Large intestine (tissue), 3 donors: Measurements from ENCODE around the gene SYT7. TPM values are rescaled to one million over a fixed set of nuclear protein-coding genes. Genes with fewer than 3 reads are reported as not detected.
"Not testable (repeated sequence)": the region's sequence is repeated elsewhere in the genome, so short reads cannot be mapped to it uniquely, and the experiment has no call there.

Source experiments
- DNase-seq, 2 donors: peaks; one replicate each; pipeline versions ENCODE4 v3.0.0 to v3.0.0-alpha.2; 2013
- H3K27ac ChIP-seq: one replicate; pipeline ENCODE4 v1.5.1; 2013; ENCODE audit warnings: low read length
- H3K27me3 ChIP-seq: 2 replicates; pipeline ENCODE4 v1.6.1; 2013; ENCODE audit warnings: low read length; ENCODE audit not compliant: control insufficient read depth, insufficient read depth
- H3K36me3 ChIP-seq: 2 replicates; pipeline ENCODE4 v1.6.1; 2013; ENCODE audit warnings: low read length; ENCODE audit not compliant: control insufficient read depth, insufficient read depth
- H3K4me1 ChIP-seq: one replicate; pipeline ENCODE4 v1.6.1; 2013; ENCODE audit warnings: low read length; ENCODE audit not compliant: control insufficient read depth, insufficient read depth
- H3K4me3 ChIP-seq: one replicate; pipeline ENCODE4 v1.5.1; 2013; ENCODE audit warnings: low read length
- H3K9me3 ChIP-seq: one replicate; pipeline ENCODE4 v1.6.1; 2013; ENCODE audit warnings: mild to moderate bottlenecking, low read depth, low read length, moderate library complexity; ENCODE audit not compliant: control insufficient read depth
- WGBS: methylation state at CpG from one replicate; pipeline ENCODE4 v1.1.5; 2013; ENCODE audit warnings: low lambda C conversion rate; ENCODE audit not compliant: insufficient coverage; 5-methylcytosine and 5-hydroxymethylcytosine counted together
- polyA plus RNA-seq: library from polyadenylated mRNA; unstranded; fragments of 120-200 nt; gene quantifications from one replicate; pipeline ENCODE4 v1.2.1, GENCODE V29; 2013

Gene SYT7
- polyA plus RNA-seq, 1 donor, result 12.1 TPM

DNA sequence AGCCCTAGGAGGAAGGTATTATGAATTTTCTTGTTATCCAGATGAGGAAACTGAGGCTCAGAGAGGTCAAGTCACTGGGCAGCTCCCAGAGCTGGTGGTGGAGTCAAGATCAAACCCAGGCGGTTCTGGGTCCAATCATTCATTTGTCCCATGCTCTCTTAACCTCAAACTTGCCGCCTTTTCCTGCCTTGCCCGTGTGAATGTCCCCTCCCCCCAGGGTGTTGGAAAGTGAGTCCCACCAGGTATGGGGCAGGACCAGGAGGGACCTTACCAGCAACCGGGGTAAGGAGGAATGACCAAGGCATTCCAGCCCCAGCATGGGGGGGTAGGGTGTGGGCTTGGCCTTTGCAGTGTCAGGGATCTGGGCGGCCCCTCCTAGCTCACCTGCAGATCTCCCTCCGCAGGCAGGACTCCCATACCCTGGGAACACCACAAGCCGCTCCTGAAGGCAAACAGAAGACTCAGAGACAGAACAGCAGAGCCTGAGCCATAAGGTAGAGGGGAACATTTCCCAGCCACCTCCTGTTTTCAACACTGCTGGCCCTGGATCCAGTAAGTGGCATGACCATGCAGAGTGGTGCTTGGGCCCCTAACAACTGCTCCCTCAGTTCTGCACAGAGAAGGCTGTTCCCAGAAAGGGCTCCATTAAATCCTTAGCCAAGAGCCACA lies 41.2 kb upstream of the SYT7 start:
- Histone ChIP-seq H3K36me3 (no peaks in the 10 kb centered on the region), H3K27ac (no peak overlapping the region), H3K4me1 (peaks cover 7% of the 10 kb centered on the region), H3K4me3 (no peak overlapping the region), H3K9me3 (no peaks in the 10 kb centered on the region), H3K27me3 (no peaks in the 10 kb centered on the region)
- no peak for DNase-seq
- no CpG with 5 or more reads among the region's 7 CpGs for whole genome bisulfite sequencing

DNA sequence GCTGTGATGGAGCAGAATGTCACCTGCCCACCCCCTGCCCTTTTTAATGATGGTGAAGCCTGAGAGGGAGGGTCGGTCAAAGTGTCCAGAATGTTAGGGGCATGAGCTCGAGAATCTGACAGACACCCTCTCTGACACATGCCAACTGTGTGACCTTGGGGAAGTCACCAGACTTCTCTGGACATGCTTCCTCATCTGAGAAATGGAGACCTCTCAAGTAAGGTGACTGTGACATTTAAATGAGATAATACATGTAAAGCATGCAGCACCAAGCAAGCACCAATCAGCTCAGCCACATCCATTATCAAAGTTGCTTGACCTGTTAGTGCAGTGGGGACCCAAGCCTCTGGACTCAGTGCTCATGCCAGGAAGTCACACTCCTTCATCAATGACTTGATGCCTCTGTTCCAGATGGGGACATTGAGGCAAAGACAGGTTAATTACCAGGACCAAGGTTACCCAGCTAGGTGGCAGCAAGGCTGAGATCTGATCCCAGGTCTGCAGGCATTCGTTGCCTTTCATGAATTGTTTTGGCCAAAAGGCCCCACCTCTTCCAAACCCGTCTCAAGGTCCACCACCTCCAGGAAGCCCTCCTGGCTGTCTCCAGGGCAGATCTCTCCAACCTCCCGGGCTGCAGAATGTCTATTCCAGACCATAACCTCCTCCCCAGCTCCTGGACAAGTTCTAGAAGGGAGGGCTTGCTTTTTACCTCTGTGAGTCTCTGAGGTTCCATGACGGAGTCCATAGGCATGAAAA lies 38.8 kb upstream of the SYT7 start:
- no peak overlapping the region for H3K4me3 ChIP-seq
- no peaks in the 10 kb centered on the region for H3K4me1 ChIP-seq
- H3K27ac ChIP-seq, result no peak overlapping the region
- no peaks in the 10 kb centered on the region for H3K36me3 ChIP-seq
- no peak for DNase-seq
- H3K27me3 ChIP-seq, result no peaks in the 10 kb centered on the region
- H3K9me3 ChIP-seq, result no peaks in the 10 kb centered on the region
- no CpG with 5 or more reads among the region's 6 CpGs for WGBS

DNA sequence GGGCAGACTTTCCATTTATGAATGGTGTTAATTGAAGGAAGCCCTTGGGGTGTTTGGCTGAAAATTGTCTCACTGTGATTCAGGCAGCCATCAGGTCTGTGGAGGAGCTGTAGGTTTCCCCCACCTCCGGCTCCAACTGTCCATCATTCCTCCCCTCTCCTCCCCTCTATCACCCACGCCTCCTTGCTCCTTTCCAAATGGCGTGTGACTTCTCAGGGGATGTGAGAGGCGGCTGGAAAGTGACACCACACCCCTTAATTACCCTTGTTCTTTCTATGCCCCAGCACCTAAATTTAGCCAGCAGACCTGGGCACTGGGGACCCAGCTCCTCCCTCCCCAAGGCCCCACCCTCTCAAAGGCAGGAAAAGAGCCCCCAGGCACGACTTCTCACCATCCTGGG lies 38.1 kb upstream of the SYT7 start:
- H3K27me3 ChIP-seq, result no peaks in the 10 kb centered on the region
- H3K9me3 ChIP-seq, result no peaks in the 10 kb centered on the region
- no peak overlapping the region for H3K4me3 ChIP-seq
- DNase-seq, result no peak
- no peak overlapping the region for H3K27ac ChIP-seq
- H3K36me3 ChIP-seq, result no peaks in the 10 kb centered on the region
- WGBS, result no CpG with 5 or more reads among the region's 5 CpGs
- no peaks in the 10 kb centered on the region for H3K4me1 ChIP-seq

DNA sequence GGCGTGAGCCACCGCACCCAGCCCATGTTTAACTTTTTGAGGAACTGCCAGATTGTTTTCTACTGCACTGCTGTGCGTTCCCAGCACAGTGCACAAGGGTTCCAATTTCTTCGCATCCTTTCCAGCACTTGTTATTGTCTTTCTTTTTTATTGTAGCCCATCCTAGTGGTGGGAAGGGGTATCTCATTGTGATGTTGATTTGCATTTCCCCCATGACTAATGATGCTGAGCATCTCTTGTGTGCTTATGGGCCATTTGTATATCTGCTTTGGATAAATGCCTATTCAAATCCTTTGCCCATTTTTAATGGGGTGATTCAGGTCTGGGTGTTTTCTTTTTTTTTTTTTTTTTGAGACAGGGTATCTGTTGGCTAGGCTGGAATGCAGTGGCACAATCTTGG lies 36.6 kb upstream of the SYT7 start:
- WGBS, result no CpG with 5 or more reads among the region's 4 CpGs
- H3K27ac ChIP-seq, result no peak overlapping the region
- H3K36me3 ChIP-seq, result no peaks in the 10 kb centered on the region
- H3K9me3 ChIP-seq, result no peaks in the 10 kb centered on the region
- DNase-seq, result no peak
- no peaks in the 10 kb centered on the region for H3K27me3 ChIP-seq
- no peaks in the 10 kb centered on the region for H3K4me1 ChIP-seq
- H3K4me3 ChIP-seq, result no peak overlapping the region

DNA sequence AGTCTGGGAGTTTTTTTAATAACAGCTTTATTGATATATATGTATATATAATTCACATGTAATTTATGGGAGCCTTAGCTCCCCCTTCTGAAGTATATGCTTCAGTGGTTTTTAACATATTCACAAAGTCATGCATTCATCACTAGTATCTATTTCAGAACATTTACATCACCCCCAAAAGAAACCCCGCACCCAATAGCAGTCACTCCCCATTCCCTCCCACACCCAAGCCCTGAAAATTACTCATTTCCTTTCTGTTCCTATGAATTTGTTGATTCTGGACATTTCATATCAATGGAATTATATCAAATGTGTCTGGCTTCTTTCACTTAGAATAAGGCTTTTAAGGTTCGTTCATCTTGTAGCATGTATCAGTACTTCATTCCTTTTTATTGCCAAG lies 35.6 kb upstream of the SYT7 start:
- H3K36me3 ChIP-seq, result no peaks in the 10 kb centered on the region
- no peak for DNase-seq
- no peaks in the 10 kb centered on the region for H3K9me3 ChIP-seq
- no peak overlapping the region for H3K27ac ChIP-seq
- H3K4me3 ChIP-seq, result no peak overlapping the region
- no peaks in the 10 kb centered on the region for H3K27me3 ChIP-seq
- no peaks in the 10 kb centered on the region for H3K4me1 ChIP-seq
- 100% methylated on average over 1 of the region's 2 CpGs for WGBS

DNA sequence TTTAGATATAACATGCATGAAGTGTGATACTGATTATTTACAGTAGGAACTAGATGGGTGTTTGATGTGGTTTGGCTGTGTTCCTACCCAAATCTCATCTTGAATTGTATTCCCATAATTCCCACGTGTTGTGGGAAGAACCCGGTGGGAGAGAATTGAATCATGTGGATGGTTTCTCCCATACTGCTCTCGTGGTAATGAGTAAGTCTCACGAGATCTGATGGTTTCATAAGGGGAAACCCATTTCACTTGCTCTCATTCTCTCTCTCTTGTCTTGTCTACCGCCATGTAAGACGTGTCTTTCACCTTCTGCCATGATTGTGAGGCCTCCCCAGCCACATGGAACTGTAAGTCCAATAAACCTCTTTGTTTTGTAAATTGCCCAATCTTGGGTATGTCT lies 33.9 kb upstream of the SYT7 start:
- H3K27me3 ChIP-seq, H3K4me3 ChIP-seq, H3K36me3 ChIP-seq, DNase-seq, H3K9me3 ChIP-seq, H3K4me1 ChIP-seq, H3K27ac ChIP-seq: not testable (repeated sequence)
- WGBS, result 71% methylated on average over 3 of the region's 6 CpGs

DNA sequence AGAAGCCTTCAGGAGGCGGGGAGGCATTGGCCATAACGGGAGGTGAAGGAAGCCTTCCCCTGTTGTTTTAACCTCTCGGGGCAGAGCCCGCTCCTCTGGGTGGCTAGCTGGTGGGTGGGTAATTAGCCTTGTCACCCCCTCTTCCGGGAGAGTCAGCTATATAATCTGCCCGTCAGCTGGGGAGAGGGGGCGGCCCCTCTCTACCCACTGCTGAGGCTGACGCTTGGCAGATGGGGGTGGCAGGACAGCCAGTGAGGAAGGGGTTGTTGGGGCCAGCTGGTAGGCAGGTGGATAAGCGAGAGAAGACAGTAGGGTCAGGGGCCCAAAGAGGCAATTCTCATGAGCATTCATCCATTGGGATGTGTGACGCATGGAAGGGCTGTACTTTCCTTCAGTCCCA lies 33.0 kb upstream of the SYT7 start:
- WGBS, result no CpG with 5 or more reads among the region's 10 CpGs
- no peaks in the 10 kb centered on the region for H3K36me3 ChIP-seq
- DNase-seq, result no peak

DNA sequence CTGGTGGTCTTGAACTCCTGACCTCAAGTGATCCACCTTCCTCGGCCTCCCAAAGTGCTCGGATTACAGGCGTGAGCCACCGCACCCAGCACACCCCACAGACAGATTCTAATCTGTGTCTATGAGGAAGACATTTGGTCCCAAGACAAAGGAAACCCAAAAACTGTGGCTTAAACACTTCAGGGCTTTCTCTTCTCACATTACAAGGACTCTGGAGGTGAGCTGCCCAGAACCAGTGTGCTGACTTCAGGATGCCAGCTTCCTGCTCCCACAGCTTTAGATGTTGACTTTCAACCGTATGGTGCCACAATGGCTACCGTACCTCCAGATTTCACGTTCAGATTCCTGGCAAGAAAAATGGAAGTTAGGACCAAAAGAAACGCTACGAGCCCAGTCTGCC lies 32.2 kb upstream of the SYT7 start:
- no peak for DNase-seq
- Histone ChIP-seq H3K4me1 (peaks cover 26% of the 10 kb centered on the region), H3K9me3 (no peaks in the 10 kb centered on the region), H3K4me3 (no peak overlapping the region), H3K27ac (no peak overlapping the region), H3K36me3 (no peaks in the 10 kb centered on the region), H3K27me3 (peaks cover 4% of the 10 kb centered on the region)
- WGBS, result 94% methylated on average over 3 of the region's 9 CpGs

More for the DNA sequence above, 33.0 kb upstream of the SYT7 start:
- Histone ChIP-seq H3K9me3 (no peaks in the 10 kb centered on the region), H3K27me3 (peaks cover 4% of the 10 kb centered on the region), H3K27ac (no peak overlapping the region), H3K4me1 (peaks cover 18% of the 10 kb centered on the region), H3K4me3 (no peak overlapping the region)

DNA sequence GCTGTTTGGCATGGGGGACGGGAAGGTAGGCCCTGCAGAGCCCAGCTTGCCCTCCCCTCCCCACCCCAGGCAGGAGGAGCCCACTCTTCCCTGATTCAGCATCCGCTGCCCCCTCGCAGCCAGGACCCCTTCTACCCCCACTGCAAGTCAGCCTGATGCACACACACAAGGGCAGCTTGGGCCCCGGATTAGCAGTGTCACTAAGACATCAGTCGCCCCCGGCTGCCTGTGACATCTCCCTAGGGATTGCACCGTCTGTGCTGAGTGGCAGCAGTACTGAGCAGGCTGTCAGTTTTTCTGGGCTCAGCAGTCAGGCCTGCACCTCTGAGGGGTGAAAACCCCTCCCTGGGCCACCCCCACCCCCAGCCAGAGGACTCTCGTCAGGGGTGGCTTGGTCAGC lies 30.4 kb upstream of the SYT7 start:
- WGBS, result no CpG with 5 or more reads among the region's 8 CpGs
- H3K36me3 ChIP-seq, result no peaks in the 10 kb centered on the region
- no peaks in the 10 kb centered on the region for H3K9me3 ChIP-seq
- H3K4me1 ChIP-seq, result peaks cover 26% of the 10 kb centered on the region
- peaks cover 4% of the 10 kb centered on the region for H3K27me3 ChIP-seq
- no peak for DNase-seq
- no peak overlapping the region for H3K4me3 ChIP-seq
- no peak overlapping the region for H3K27ac ChIP-seq

DNA sequence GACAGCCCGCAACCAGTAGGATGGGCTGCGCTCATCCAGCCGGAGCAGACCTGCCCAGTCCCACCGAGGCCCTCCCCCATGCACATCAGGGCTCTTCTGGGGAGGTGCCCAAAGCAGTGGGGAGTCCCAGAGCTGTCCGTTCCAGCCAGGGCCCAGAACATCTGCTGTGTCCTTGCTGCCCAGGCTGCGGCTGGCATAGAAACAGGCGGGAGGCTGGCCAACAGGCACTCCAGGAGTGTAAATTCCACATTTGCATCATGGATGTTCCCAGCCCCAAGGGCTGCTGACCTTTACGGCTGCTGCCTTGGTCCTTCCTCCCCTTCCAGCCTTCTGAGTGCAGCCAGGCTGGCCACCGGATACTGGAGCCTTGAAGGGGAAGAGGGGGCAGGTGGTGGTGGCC lies 30.0 kb upstream of the SYT7 start:
- no peak for DNase-seq
- no peaks in the 10 kb centered on the region for H3K9me3 ChIP-seq
- H3K4me3 ChIP-seq, result no peak overlapping the region
- no peaks in the 10 kb centered on the region for H3K36me3 ChIP-seq
- peaks cover 4% of the 10 kb centered on the region for H3K27me3 ChIP-seq
- no CpG with 5 or more reads among the region's 9 CpGs for WGBS
- H3K27ac ChIP-seq, result no peak overlapping the region
- peaks cover 26% of the 10 kb centered on the region for H3K4me1 ChIP-seq

DNA sequence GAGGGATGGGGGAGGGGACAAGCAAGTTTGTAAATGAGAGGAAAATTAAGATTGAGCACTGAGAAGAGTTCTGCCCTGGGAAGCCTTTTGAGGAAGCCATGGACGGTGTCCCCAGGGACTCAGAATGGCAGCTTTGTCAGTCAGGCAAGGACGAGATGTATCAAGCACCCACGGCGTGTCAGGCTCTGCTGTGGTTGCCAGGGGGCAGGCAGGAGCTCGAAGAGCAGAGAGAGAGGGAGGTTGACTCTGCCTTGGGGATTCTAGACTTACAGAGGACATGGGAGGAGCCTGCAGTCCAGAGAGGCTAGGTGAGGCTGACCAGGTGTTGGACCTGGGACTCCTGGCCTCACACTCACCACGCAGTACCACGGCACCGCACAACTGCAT lies 29.1 kb upstream of the SYT7 start:
- H3K27ac ChIP-seq, result peak overlapping the region; percentile 50

More for the DNA sequence above, 29.1 kb upstream of the SYT7 start:
- no peaks in the 10 kb centered on the region for H3K9me3 ChIP-seq
- H3K36me3 ChIP-seq, result no peaks in the 10 kb centered on the region
- DNase-seq, result peak; percentile 58 to 61
- H3K4me1 ChIP-seq, result peaks cover 26% of the 10 kb centered on the region
- WGBS, result no CpG with 5 or more reads among the region's 8 CpGs
- peaks cover 4% of the 10 kb centered on the region for H3K27me3 ChIP-seq
- no peak overlapping the region for H3K4me3 ChIP-seq
